ENCODE results near the gene CIAO3.

DNA sequence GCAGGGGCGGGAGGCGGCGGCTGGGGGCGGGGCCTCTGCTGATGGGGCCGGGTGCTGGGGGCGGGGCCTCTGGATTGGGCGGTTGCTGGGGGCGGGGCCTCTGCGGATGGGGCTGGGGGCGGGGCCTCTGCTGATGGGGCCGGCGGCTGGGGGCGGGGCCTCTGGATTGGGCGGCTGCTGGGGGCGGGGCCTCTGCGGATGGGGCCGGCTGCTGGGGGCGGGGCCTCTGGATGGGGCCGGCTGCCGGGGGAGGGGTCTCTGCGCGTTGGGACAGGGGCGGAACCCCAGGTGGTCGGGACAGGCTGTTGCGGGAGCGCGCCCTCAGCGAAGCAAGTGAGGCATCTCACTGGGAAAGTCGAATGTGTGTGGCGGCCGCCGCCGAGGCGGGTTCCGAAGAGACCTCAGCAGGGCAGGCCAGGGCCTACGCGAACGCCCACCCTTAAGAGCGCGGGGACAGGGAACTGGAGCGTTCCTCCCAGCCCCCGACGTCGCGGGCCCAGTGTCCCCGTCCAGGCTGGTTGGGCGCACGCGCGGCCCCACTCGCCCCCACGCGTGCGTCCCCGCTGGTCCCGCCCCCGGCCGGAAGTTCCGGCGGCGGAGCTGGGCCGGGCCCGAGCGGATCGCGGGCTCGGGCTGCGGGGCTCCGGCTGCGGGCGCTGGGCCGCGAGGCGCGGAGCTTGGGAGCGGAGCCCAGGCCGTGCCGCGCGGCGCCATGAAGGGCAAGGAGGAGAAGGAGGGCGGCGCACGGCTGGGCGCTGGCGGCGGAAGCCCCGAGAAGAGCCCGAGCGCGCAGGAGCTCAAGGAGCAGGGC lies 60.8 kb downstream of the CIAO3 start, which contains the start of gene STUB1:
- TF ChIP-seq, protein P1, sequence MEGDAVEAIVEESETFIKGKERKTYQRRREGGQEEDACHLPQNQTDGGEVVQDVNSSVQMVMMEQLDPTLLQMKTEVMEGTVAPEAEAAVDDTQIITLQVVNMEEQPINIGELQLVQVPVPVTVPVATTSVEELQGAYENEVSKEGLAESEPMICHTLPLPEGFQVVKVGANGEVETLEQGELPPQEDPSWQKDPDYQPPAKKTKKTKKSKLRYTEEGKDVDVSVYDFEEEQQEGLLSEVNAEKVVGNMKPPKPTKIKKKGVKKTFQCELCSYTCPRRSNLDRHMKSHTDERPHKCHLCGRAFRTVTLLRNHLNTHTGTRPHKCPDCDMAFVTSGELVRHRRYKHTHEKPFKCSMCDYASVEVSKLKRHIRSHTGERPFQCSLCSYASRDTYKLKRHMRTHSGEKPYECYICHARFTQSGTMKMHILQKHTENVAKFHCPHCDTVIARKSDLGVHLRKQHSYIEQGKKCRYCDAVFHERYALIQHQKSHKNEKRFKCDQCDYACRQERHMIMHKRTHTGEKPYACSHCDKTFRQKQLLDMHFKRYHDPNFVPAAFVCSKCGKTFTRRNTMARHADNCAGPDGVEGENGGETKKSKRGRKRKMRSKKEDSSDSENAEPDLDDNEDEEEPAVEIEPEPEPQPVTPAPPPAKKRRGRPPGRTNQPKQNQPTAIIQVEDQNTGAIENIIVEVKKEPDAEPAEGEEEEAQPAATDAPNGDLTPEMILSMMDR (optimal IDR thresholded peaks at IDR 0.05 in 1 of 3, IDR thresholded peaks at IDR 0.05 in 1 of 3, conservative IDR thresholded peaks at IDR 0.05 in 1 of 3; ENCODE audit: extremely low read depth in 1 of 3, insufficient read depth in 2 of 3, low read length in 3 of 3) = no peak
- TF ChIP-seq EZH2 (IDR thresholded peaks at IDR 0.05; ENCODE audit: low read length) = no peak
